ENCODE data around the gene SMG7. TPM values are rescaled to one million over a fixed set of nuclear protein-coding genes. Genes with fewer than 3 reads are reported as not detected.

SMG7 gene
- total and polyA plus RNA-seq, 8 donors: 13.4 to 44.9 (median 29.1) TPM

GRCh38 chr1:183487674-183488442 lies 15.6 kb downstream of the SMG7 start:
- intact Hi-C loops (cut with DNase I; ENCODE audit: low total_unique reads): no loop called here
- peaks cover 0 to 4% (median 0%) of the 10 kb centered on the region in 4 donors for H3K36me3 ChIP-seq
- no peaks in the 10 kb centered on the region for H3K27me3 ChIP-seq
- 83 to 90% (median 89%) methylated on average over 2 of the region's 2 CpGs for WGBS, 5 donors
- no peak for TF ChIP-seq CTCF (IDR thresholded peaks at IDR 0.05)
- no peak for TF ChIP-seq POLR2A (IDR thresholded peaks at IDR 0.05)
- no peak for TF ChIP-seq EP300 (IDR thresholded peaks at IDR 0.05)
- TF ChIP-seq POLR2AphosphoS5 (IDR thresholded peaks at IDR 0.05): no peak
- no peak overlapping the region for H3K27ac ChIP-seq
- no peaks in the 10 kb centered on the region for H3K9me3 ChIP-seq
- no peak for DNase-seq
- no peak overlapping the region for H3K4me3 ChIP-seq
- H3K4me1 ChIP-seq: peaks cover 0 to 33% (median 17%) of the 10 kb centered on the region in 4 donors

- intact Hi-C loops (cut with DNase I; ENCODE audit: low total_unique reads): no loop called here
- H3K9me3 ChIP-seq: no peaks in the 10 kb centered on the region
- no peak for DNase-seq
- peaks cover 0 to 4% (median 0%) of the 10 kb centered on the region in 4 donors for H3K36me3 ChIP-seq
- no peaks in the 10 kb centered on the region for H3K27me3 ChIP-seq
- H3K4me3 ChIP-seq: no peak overlapping the region
- TF ChIP-seq EP300 (IDR thresholded peaks at IDR 0.05): no peak
- no peak for TF ChIP-seq POLR2A (IDR thresholded peaks at IDR 0.05)
- TF ChIP-seq POLR2AphosphoS5 (IDR thresholded peaks at IDR 0.05): no peak
- no peak for TF ChIP-seq CTCF (IDR thresholded peaks at IDR 0.05)
- H3K4me1 ChIP-seq: peaks cover 0 to 28% (median 7%) of the 10 kb centered on the region in 4 donors
- H3K27ac ChIP-seq: no peak overlapping the region
- WGBS, 5 donors: 86 to 97% (median 91%) methylated on average over 5 of the region's 5 CpGs
These were observed 18.6 kb downstream of the SMG7 start for GRCh38 chr1:183490932-183491331.

GRCh38 chr1:183493540-183494245 lies 21.4 kb downstream of the SMG7 start:
- Histone ChIP-seq H3K4me1 (peaks cover 0 to 28% (median 9%) of the 10 kb centered on the region in 4 donors), H3K27me3 (no peaks in the 10 kb centered on the region), H3K9me3 (no peaks in the 10 kb centered on the region), H3K36me3 (no peaks in the 10 kb centered on the region), H3K27ac (no peak overlapping the region), H3K4me3 (no peak overlapping the region)
- 89 to 98% (median 92%) methylated on average over 12 of the region's 12 CpGs for WGBS, 5 donors
- intact Hi-C loops (cut with DNase I; ENCODE audit: low total_unique reads): no loop called here
- TF ChIP-seq CTCF (IDR thresholded peaks at IDR 0.05): no peak
- TF ChIP-seq EP300 (IDR thresholded peaks at IDR 0.05): no peak
- TF ChIP-seq POLR2A (IDR thresholded peaks at IDR 0.05): no peak
- TF ChIP-seq POLR2AphosphoS5 (IDR thresholded peaks at IDR 0.05): no peak
- no peak for DNase-seq

- Histone ChIP-seq H3K9me3 (no peaks in the 10 kb centered on the region), H3K27me3 (no peaks in the 10 kb centered on the region), H3K4me1 (peaks cover 0 to 36% (median 13%) of the 10 kb centered on the region in 4 donors), H3K27ac (no peak overlapping the region), H3K4me3 (no peak overlapping the region), H3K36me3 (no peaks in the 10 kb centered on the region)
- no peak for DNase-seq
- intact Hi-C loops (cut with DNase I; ENCODE audit: low total_unique reads): no loop called here
- TF ChIP-seq POLR2A (IDR thresholded peaks at IDR 0.05): no peak
- TF ChIP-seq EP300 (IDR thresholded peaks at IDR 0.05): no peak
- TF ChIP-seq POLR2AphosphoS5 (IDR thresholded peaks at IDR 0.05): no peak
- TF ChIP-seq CTCF (IDR thresholded peaks at IDR 0.05): no peak
- 95 to 96% (median 96%) methylated on average over 11 of the region's 11 CpGs for WGBS, 5 donors
These were observed 23.1 kb downstream of the SMG7 start for GRCh38 chr1:183495420-183495819.
